Hepatocyte (in vitro differentiated cells): ENCODE results near the gene CNOT8.

Experiments
- CTCF ChIP-seq: fragments of 200-600 bp; sonication (generic); IDR thresholded peaks from 2 replicates; pipeline ENCODE4 v1.5.1; 2016; ENCODE audit warnings: antibody characterized with exemption, mild to moderate bottlenecking; ENCODE audit not compliant: poor library complexity
- EZH2phosphoT487 ChIP-seq: fragments of 200-600 bp; sonication (generic); IDR thresholded peaks from one replicate; pipeline ENCODE4 v1.6.1; 2018; ENCODE audit warnings: antibody characterized with exemption, mild to moderate bottlenecking, low read depth, moderate library complexity; ENCODE audit not compliant: unreplicated experiment, severe bottlenecking

DNA sequence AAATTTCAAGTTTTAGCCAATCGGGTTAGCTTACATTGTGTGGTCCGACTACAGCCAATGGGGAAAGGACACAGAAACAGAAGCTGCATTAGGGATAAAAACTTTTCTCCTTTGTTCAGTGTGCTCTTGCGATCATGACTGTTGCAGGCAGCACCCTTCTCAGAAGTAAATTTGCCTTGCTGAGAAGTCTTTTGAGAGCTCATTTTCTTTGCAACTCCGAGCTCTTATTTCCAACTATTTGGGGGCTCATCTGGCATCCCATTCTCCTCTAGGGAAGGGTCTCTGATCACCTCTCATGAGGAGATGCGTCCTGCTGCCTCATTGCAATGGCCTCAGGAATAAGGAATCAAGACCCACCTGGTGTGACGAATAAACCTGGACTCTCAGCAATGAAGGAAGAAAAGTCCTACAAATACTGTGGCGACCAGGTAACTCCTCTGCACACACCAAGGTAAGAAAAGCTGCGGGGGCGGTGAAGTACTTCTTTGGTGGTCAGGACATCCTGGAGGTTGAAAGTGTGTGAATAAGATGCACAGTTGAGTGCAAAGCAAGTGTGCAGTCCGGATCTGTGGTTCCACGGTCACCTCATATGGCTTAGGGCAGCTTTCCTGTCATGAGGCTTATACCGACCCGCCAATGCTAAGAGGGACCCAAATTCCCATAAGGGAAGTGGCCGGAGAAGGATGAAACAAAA, 20.4 kb downstream of the CNOT8 start:
- TF ChIP-seq CTCF: no peak
- no peak for TF ChIP-seq EZH2phosphoT487
